ENCODE results near the gene CDK19.

Gene CDK19

GRCh38 chr6:110645685-110646418, 169.4 kb downstream of the CDK19 start:
- no peak for DNase-seq (ENCODE audit: insufficient read length, low spot score)
- no peak for TF ChIP-seq CTCF (IDR thresholded peaks at IDR 0.05; ENCODE audit: insufficient read depth, missing control alignments)
- no peak for FAIRE-seq

GRCh38 chr6:110643175-110643574, 172.1 kb downstream of the CDK19 start:
- FAIRE-seq (no peak), DNase-seq (ENCODE audit: insufficient read length, low spot score) (no peak)
- TF ChIP-seq CTCF (IDR thresholded peaks at IDR 0.05; ENCODE audit: insufficient read depth, missing control alignments): no peak

- FAIRE-seq: no peak
- TF ChIP-seq CTCF (IDR thresholded peaks at IDR 0.05; ENCODE audit: insufficient read depth, missing control alignments): no peak
- DNase-seq (ENCODE audit: insufficient read length, low spot score): no peak
Measured at GRCh38 chr6:110642711-110643110, 172.6 kb downstream of the CDK19 start.

- TF ChIP-seq CTCF (IDR thresholded peaks at IDR 0.05; ENCODE audit: insufficient read depth, missing control alignments): no peak
- FAIRE-seq: no peak
- DNase-seq (ENCODE audit: insufficient read length, low spot score): no peak
Measured at GRCh38 chr6:110636781-110637180, 178.5 kb downstream of the CDK19 start.

GRCh38 chr6:110635096-110635495, 180.2 kb downstream of the CDK19 start:
- DNase-seq (ENCODE audit: insufficient read length, low spot score): no peak
- TF ChIP-seq CTCF (IDR thresholded peaks at IDR 0.05; ENCODE audit: insufficient read depth, missing control alignments): no peak
- FAIRE-seq: no peak

- TF ChIP-seq CTCF (IDR thresholded peaks at IDR 0.05; ENCODE audit: insufficient read depth, missing control alignments): no peak
Measured at GRCh38 chr6:110633731-110634213, 181.5 kb downstream of the CDK19 start.

GRCh38 chr6:110629153-110629552, 186.1 kb downstream of the CDK19 start:
- DNase-seq (ENCODE audit: insufficient read length, low spot score): no peak
- no peak for TF ChIP-seq CTCF (IDR thresholded peaks at IDR 0.05; ENCODE audit: insufficient read depth, missing control alignments)
- FAIRE-seq: no peak

More at GRCh38 chr6:110633731-110634213, 181.5 kb downstream of the CDK19 start:
- FAIRE-seq (no peak), DNase-seq (ENCODE audit: insufficient read length, low spot score) (no peak)
